Stomach (tissue), 9 donors: ENCODE data around the gene SPHK1. TPM values are rescaled to one million over a fixed set of nuclear protein-coding genes. Genes with fewer than 3 reads are reported as not detected.

Experiments used
- DNase-seq, 2 donors: peaks; one replicate each; pipeline versions ENCODE4 v3.0.0 to v3.0.0-alpha.2; 2013 to 2019
- H3K27ac ChIP-seq, 5 donors: fragments of 200-600 bp in 4 of 5; sonication (generic) in 4 of 5; one replicate each; pipeline ENCODE4 v1.5.1; 2013 to 2019; ENCODE audit warnings: mild to moderate bottlenecking in 1 of 5, moderate library complexity in 1 of 5
- H3K27me3 ChIP-seq, 3 donors: fragments of 200-600 bp; sonication (generic); one replicate each; pipeline ENCODE4 v1.5.1; 2017 to 2019; ENCODE audit warnings: mixed run types in 1 of 3
- H3K36me3 ChIP-seq, 4 donors: fragments of 200-600 bp; sonication (generic); 1 replicate in 3 of 4; 2 replicates in 1 of 4; pipeline ENCODE4 v1.5.1; 2016 to 2019
- H3K4me1 ChIP-seq, 4 donors: fragments of 200-600 bp; sonication (generic); one replicate each; pipeline ENCODE4 v1.5.1; 2016 to 2019
- H3K4me3 ChIP-seq, 4 donors: fragments of 200-600 bp; sonication (generic) in 3 of 4; one replicate each; pipeline ENCODE4 v1.5.1; 2016 to 2019; ENCODE audit warnings: mild to moderate bottlenecking in 1 of 4
- H3K9me3 ChIP-seq, 4 donors: fragments of 200-600 bp; sonication (generic); one replicate each; pipeline ENCODE4 v1.5.1; 2016 to 2019
- CTCF ChIP-seq, 7 experiments: fragments of 450-650 bp in 4 of 7; fragments of 200-600 bp in 3 of 7; sonication (generic) in 3 of 7; IDR thresholded peaks; one replicate each; pipeline ENCODE4 v1.5.1; 2016 to 2019; ENCODE audit warnings: antibody characterized with exemption in 7 of 7, control low read depth in 2 of 7, mild to moderate bottlenecking in 1 of 7
- EP300 ChIP-seq: sonication (generic); formaldehyde crosslinking; IDR thresholded peaks from one replicate; pipeline ENCODE4 v1.6.1; 2017; ENCODE audit warnings: antibody characterized with exemption
- POLR2A ChIP-seq, 4 donors: fragments of 450-650 bp; IDR thresholded peaks; one replicate each; pipeline ENCODE4 v1.6.1; 2016; ENCODE audit warnings: antibody characterized with exemption in 4 of 4, control low read depth in 2 of 4, mild to moderate bottlenecking in 1 of 4, moderate library complexity in 1 of 4
- POLR2AphosphoS5 ChIP-seq, 3 donors: sonication (generic); formaldehyde crosslinking; IDR thresholded peaks; one replicate each; pipeline ENCODE4 v1.6.1; 2016; ENCODE audit warnings: antibody characterized with exemption in 3 of 3
- WGBS, 5 donors: extraction: QIAGEN DNeasy Blood & Tissue Kit in 3 of 5; methylation state at CpG; one replicate each; pipeline versions ENCODE4 v1.1.5 to v1.1.7; 2013 to 2018; 5-methylcytosine and 5-hydroxymethylcytosine counted together
- intact Hi-C: fragments of 100-400 bp; cut with DNase I; formaldehyde crosslinking; loops from one replicate; pipeline ENCODE4 v1.15.1; 2023; ENCODE audit warnings: low total_unique reads
- polyA plus RNA-seq, 3 donors: library from polyadenylated mRNA; stranded (reverse); fragments of 200-250 nt; gene quantifications; one replicate each; pipeline ENCODE4 v1.2.3, GENCODE V29; 2013
- total RNA-seq, 5 donors: library from RNA; depleted of rRNA; stranded (reverse); fragments of >200 nt; gene quantifications; one replicate each; pipeline versions ENCODE4 v1.1.0 to v1.2.3, GENCODE V29; 2014 to 2016
- donor health status: healthy with polysubstance abuse.
- donor health status: Bipolar disorder and iron deficiency.
- donor health status: healthy.

The SPHK1 gene
- total and polyA plus RNA-seq, 8 donors, result 0.45 to 13.9 (median 5.8) TPM; not detected in 1

GRCh38 chr17:76419576-76420260 is 35.3 kb downstream of the SPHK1 start:
- 69 to 93% (median 91%) methylated on average over 8 to 17 of the region's 17 CpGs for WGBS, 5 donors
- H3K36me3 ChIP-seq, result peaks cover 0 to 4% (median 2%) of the 10 kb centered on the region in 4 donors
- H3K27ac ChIP-seq, result no peak overlapping the region
- H3K4me3 ChIP-seq, result no peak overlapping the region
- no peaks in the 10 kb centered on the region for H3K9me3 ChIP-seq
- H3K4me1 ChIP-seq, result peaks cover 6 to 50% (median 36%) of the 10 kb centered on the region in 4 donors
- no peak for TF ChIP-seq EP300
- TF ChIP-seq POLR2AphosphoS5 (IDR thresholded peaks at IDR 0.05), result no peak
- no peak for TF ChIP-seq POLR2A (IDR thresholded peaks at IDR 0.05)
- TF ChIP-seq CTCF (IDR thresholded peaks at IDR 0.05), result no peak
- no peak for DNase-seq
- no peaks in the 10 kb centered on the region for H3K27me3 ChIP-seq
- intact Hi-C loops, result no loop called here

- peak overlapping the region in 1 of 5 donors; percentile 22 for H3K27ac ChIP-seq
- intact Hi-C loops, result no loop called here
- 67 to 85% (median 81%) methylated on average over 10 of the region's 10 CpGs for WGBS, 5 donors
- no peaks in the 10 kb centered on the region for H3K9me3 ChIP-seq
- TF ChIP-seq POLR2AphosphoS5 (IDR thresholded peaks at IDR 0.05), result no peak
- TF ChIP-seq EP300, result no peak
- no peak for TF ChIP-seq POLR2A (IDR thresholded peaks at IDR 0.05)
- no peak for TF ChIP-seq CTCF (IDR thresholded peaks at IDR 0.05)
- peaks cover 0 to 43% (median 30%) of the 10 kb centered on the region in 4 donors for H3K4me1 ChIP-seq
- DNase-seq, result no peak
- H3K36me3 ChIP-seq, result peaks cover 0 to 4% (median 2%) of the 10 kb centered on the region in 4 donors
- no peaks in the 10 kb centered on the region for H3K27me3 ChIP-seq
- no peak overlapping the region for H3K4me3 ChIP-seq
Observed at GRCh38 chr17:76420356-76421043, 36.1 kb downstream of the SPHK1 start.

- Histone ChIP-seq H3K36me3 (peaks cover 0 to 4% (median 2%) of the 10 kb centered on the region in 4 donors), H3K27me3 (no peaks in the 10 kb centered on the region), H3K9me3 (no peaks in the 10 kb centered on the region), H3K4me1 (peaks cover 0 to 43% (median 30%) of the 10 kb centered on the region in 4 donors), H3K27ac (peak overlapping the region in 1 of 5 donors; percentile 22), H3K4me3 (no peak overlapping the region)
- intact Hi-C loops, result no loop called here
- DNase-seq, result peak in 1 of 2 donors; percentile 49
- TF ChIP-seq POLR2AphosphoS5 (IDR thresholded peaks at IDR 0.05) (no peak), EP300 (no peak), POLR2A (IDR thresholded peaks at IDR 0.05) (no peak), CTCF (IDR thresholded peaks at IDR 0.05) (no peak)
- 58 to 80% (median 70%) methylated on average over 7 of the region's 7 CpGs for WGBS, 5 donors
Observed at GRCh38 chr17:76421044-76421407, 36.6 kb downstream of the SPHK1 start.

GRCh38 chr17:76422406-76422805 is 38.0 kb downstream of the SPHK1 start:
- DNase-seq, result no peak
- WGBS, 5 donors, result 95 to 99% (median 95%) methylated on average over 8 of the region's 8 CpGs
- TF ChIP-seq POLR2A (IDR thresholded peaks at IDR 0.05) (no peak), EP300 (no peak), POLR2AphosphoS5 (IDR thresholded peaks at IDR 0.05) (no peak), CTCF (IDR thresholded peaks at IDR 0.05) (no peak)
- no peaks in the 10 kb centered on the region for H3K27me3 ChIP-seq
- no peak overlapping the region for H3K4me3 ChIP-seq
- no peak overlapping the region for H3K27ac ChIP-seq
- H3K36me3 ChIP-seq, result peaks cover 0 to 4% (median 0%) of the 10 kb centered on the region in 4 donors
- intact Hi-C loops, result no loop called here
- peaks cover 2 to 43% (median 29%) of the 10 kb centered on the region in 4 donors for H3K4me1 ChIP-seq
- no peaks in the 10 kb centered on the region for H3K9me3 ChIP-seq
